Stimulated activated naive B cell treated with anti-CD40 and anti-IgM and Interleukin-4, amounts not matched to agents 10 μg/mL and 1 μg/mL and 100 μg/mL, for 72 hours (primary cell): Measurements from ENCODE around the gene KCTD20.

ENCODE experiments used
- ATAC-seq, 2 donors: fragments of 150-1000 bp; cut with Tn5 transposase; replicated peaks; 2 replicates each; pipeline ENCODE4 v1.10.0; 2021; ENCODE audit warnings: moderate library complexity in 1 of 2
- DNase-seq: peaks from one replicate; pipeline ENCODE4 v3.0.0; 2021
- H3K27ac Mint-ChIP-seq: one replicate; pipeline ENCODE4 v1.8.0; 2022; ENCODE audit warnings: mild to moderate bottlenecking, mixed read lengths
- H3K27me3 Mint-ChIP-seq, 2 donors: one replicate each; pipeline ENCODE4 v1.8.0; 2022; ENCODE audit warnings: mixed read lengths in 2 of 2
- H3K36me3 Mint-ChIP-seq, 2 donors: one replicate each; pipeline ENCODE4 v1.8.0; 2022; ENCODE audit warnings: mixed read lengths in 2 of 2, mild to moderate bottlenecking in 1 of 2
- H3K4me1 Mint-ChIP-seq, 2 donors: one replicate each; pipeline ENCODE4 v1.8.0; 2022; ENCODE audit warnings: mixed read lengths in 2 of 2, mild to moderate bottlenecking in 1 of 2
- H3K4me3 Mint-ChIP-seq, 2 donors: one replicate each; pipeline ENCODE4 v1.8.0; 2022; ENCODE audit warnings: mild to moderate bottlenecking in 2 of 2, mixed read lengths in 2 of 2, moderate library complexity in 1 of 2
- H3K9me3 Mint-ChIP-seq, 2 donors: one replicate each; pipeline ENCODE4 v1.8.0; 2022; ENCODE audit warnings: mixed read lengths in 2 of 2, mild to moderate bottlenecking in 1 of 2

Gene KCTD20

DNA sequence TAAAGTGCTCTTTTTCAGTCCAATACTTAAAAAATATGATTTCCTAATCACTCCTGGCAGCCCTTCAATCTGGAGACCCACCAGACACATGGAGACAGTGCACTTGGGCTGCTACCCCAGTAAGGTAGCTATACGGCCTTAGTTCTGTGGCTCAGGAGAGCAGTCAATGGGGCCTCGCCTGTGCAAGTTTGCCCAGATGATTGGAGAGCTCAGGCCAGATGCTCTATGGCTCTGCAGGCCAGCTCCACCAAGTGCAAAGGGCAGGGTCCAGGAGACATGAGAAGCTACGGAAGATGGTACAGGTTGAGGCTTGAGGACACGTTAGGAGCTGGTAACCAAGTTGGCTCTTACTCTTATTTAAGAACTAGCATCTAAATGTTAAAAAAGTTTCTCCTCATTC, 73.8 kb downstream of the KCTD20 start:
- H3K36me3 Mint-ChIP-seq = peaks cover 17 to 35% of the 10 kb centered on the region in 2 donors
- no peak for DNase-seq
- no peak overlapping the region for H3K27ac Mint-ChIP-seq
- H3K4me1 Mint-ChIP-seq = no peaks in the 10 kb centered on the region
- no peak for ATAC-seq
- H3K9me3 Mint-ChIP-seq = no peaks in the 10 kb centered on the region
- H3K4me3 Mint-ChIP-seq = no peak overlapping the region
- no peaks in the 10 kb centered on the region for H3K27me3 Mint-ChIP-seq

DNA sequence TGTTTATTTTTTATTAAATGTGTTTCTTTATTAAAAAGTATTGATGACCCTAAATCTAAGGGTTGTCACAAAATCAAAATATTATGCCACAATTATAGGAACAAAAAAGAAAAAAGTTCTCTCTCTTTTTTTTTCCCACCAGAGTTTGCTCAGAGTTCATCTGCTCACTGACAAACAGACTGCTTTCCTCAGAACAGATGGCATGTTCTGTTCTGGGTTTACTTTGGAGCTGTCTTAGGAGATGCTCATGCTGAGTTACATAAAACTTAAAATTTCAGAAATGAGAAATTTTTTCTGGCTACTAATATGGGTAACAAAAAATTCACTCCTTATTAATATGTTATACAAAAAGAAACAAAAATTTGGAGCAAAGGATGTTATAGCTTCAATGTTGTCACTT, 74.2 kb downstream of the KCTD20 start:
- Mint-ChIP-seq H3K4me1 (no peaks in the 10 kb centered on the region), H3K9me3 (no peaks in the 10 kb centered on the region), H3K36me3 (peaks cover 14 to 33% of the 10 kb centered on the region in 2 donors), H3K27me3 (no peaks in the 10 kb centered on the region), H3K27ac (no peak overlapping the region), H3K4me3 (no peak overlapping the region)
- ATAC-seq (no peak), DNase-seq (no peak)

DNA sequence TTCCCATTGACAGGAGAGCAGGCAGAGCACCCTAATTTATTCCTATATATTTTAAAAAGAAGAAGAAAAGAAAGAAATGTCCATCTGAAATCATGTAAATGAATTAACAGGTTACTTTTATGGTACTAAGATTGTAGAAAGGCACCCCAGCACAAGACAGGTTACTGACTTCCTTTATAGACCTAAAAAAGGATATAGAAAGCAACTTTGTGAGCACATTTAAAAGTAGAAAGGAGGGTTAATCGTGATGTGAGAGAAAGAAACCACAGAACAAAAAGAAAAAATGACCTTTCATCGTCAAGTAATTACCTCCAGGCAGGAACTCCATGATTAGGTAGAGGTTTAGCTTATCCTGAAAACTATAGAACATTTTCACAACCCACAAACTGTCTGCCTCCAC, 74.6 kb downstream of the KCTD20 start:
- H3K27me3 Mint-ChIP-seq = no peaks in the 10 kb centered on the region

DNA sequence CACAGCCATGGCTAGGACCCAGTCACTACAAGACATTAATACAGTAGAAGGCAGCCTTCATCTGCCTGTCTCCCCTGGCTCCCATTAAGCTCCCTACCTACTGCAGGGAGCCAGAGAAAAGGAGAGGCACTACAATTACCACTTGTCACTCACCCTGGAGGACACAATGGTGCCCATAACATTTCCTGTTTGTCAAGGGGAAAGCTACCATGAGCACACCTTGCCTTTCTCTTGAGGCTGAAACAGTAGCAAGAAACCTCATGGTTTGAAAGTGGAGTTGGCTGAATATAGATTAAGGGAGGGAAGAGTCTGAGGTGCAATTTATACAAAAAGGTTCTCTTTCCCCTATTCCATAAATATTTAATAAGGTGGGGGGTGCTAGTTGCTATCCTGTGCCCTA, 76.6 kb downstream of the KCTD20 start:
- DNase-seq = no peak
- Mint-ChIP-seq H3K4me3 (no peak overlapping the region), H3K27ac (no peak overlapping the region), H3K36me3 (peaks cover 16 to 42% of the 10 kb centered on the region in 2 donors), H3K4me1 (no peaks in the 10 kb centered on the region), H3K9me3 (no peaks in the 10 kb centered on the region), H3K27me3 (no peaks in the 10 kb centered on the region)
- no peak for ATAC-seq

More for the DNA sequence above, 74.6 kb downstream of the KCTD20 start:
- no peak overlapping the region for H3K4me3 Mint-ChIP-seq
- ATAC-seq = no peak
- no peaks in the 10 kb centered on the region for H3K4me1 Mint-ChIP-seq
- H3K27ac Mint-ChIP-seq = no peak overlapping the region
- H3K9me3 Mint-ChIP-seq = no peaks in the 10 kb centered on the region
- DNase-seq = no peak
- peaks cover 14 to 33% of the 10 kb centered on the region in 2 donors for H3K36me3 Mint-ChIP-seq

DNA sequence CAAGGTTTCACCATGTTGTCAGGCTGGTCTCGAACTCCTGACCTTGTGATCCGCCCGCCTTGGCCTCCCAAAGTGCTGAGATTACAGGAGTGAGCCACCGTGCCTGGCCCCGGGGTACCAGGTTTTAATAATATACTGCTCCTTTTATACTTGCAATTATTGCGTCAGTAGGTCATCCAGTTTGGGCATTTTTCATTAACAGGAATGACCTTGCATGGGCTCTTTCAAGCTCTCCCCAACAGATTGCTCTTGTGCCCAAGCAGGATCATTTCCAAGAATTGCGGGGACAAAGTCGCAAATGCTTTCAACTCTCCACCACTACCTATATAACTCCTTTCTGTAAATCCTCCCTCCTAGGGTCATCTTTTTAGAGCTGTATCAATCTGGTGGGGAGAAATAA, 80.7 kb downstream of the KCTD20 start:
- H3K4me1 Mint-ChIP-seq = peaks cover 5% of the 10 kb centered on the region in 2 donors
- no peak overlapping the region for H3K27ac Mint-ChIP-seq
- H3K36me3 Mint-ChIP-seq = peaks cover 26 to 53% of the 10 kb centered on the region in 2 donors
- no peak overlapping the region for H3K4me3 Mint-ChIP-seq
- no peaks in the 10 kb centered on the region for H3K27me3 Mint-ChIP-seq
- no peaks in the 10 kb centered on the region for H3K9me3 Mint-ChIP-seq
- no peak for ATAC-seq
- DNase-seq = no peak

DNA sequence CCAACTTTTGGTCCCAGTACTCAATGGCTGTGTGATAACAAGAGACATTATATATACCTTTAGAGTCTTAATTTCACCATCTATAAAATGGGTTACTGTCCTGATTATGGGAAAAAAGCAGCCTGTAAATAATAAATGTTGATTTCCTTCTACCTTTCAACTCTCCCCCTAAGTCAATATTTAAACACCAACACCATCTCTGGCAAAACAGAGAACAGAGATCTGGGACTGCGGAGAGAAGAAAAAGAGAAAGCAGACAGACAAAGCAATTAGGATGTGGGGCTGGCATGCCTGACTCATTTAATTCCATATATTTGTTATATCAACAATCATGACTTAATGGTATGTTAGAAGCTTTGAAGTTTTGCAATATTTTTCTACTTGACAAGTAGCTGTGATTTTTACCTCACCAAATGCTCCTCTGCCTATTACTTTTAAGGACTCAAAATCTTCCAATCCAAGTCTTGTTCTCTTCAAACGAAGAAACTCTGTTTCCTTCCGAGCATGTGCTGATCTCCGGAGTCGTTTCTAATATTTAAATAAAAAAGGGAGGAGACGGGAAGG, 81.2 kb downstream of the KCTD20 start:
- Mint-ChIP-seq H3K27ac (no peak overlapping the region), H3K4me1 (peaks cover 5% of the 10 kb centered on the region in 2 donors), H3K27me3 (no peaks in the 10 kb centered on the region), H3K4me3 (no peak overlapping the region), H3K9me3 (no peaks in the 10 kb centered on the region), H3K36me3 (peaks cover 26 to 50% of the 10 kb centered on the region in 2 donors)
- ATAC-seq = no peak
- DNase-seq = no peak

DNA sequence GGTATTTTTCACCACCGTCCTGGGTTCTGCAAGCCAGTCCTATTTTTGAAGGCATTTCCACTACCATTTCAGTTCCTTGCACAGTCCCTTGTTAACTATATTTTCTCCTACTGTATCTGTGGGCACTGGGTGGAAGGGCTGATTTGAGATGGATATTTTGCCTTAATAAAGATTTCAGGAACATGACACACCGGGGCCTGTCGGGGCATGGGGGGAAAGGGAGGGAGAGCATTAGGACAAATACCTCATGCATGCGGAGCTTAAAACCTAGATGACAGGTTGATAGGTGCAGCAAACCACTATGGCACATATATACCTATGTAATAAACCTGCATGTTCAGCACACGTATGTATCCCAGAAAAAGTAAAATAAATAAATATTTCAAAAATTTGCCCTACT, 82.1 kb downstream of the KCTD20 start:
- H3K27ac Mint-ChIP-seq = no peak overlapping the region
- no peak for ATAC-seq
- H3K27me3 Mint-ChIP-seq = no peaks in the 10 kb centered on the region
- peaks cover 5% of the 10 kb centered on the region in 2 donors for H3K4me1 Mint-ChIP-seq
- no peaks in the 10 kb centered on the region for H3K9me3 Mint-ChIP-seq
- no peak for DNase-seq
- no peak overlapping the region for H3K4me3 Mint-ChIP-seq
- H3K36me3 Mint-ChIP-seq = peaks cover 26 to 52% of the 10 kb centered on the region in 2 donors

DNA sequence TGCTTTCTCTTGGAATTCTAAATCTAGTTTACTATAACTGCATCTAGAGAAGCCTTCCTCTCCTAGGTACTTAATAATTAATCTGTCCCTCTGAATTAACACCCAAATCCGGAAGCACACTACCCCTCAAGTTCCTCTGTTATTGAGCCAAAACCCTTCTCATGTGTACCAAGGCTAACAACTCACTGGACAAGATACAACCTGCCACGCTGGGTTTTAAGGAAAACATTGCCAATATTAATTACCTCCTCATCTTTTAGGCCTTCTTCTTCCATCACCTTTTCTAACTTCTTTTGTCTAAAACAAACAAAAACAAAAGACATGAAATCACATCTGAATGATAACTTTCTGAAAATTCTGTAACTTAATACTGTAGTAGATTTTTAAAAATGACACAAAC, 82.5 kb downstream of the KCTD20 start:
- Mint-ChIP-seq H3K4me1 (peaks cover 5% of the 10 kb centered on the region in 2 donors), H3K9me3 (no peaks in the 10 kb centered on the region), H3K36me3 (peaks cover 26 to 51% of the 10 kb centered on the region in 2 donors), H3K27ac (no peak overlapping the region), H3K27me3 (no peaks in the 10 kb centered on the region), H3K4me3 (no peak overlapping the region)
- DNase-seq (no peak), ATAC-seq (no peak)

DNA sequence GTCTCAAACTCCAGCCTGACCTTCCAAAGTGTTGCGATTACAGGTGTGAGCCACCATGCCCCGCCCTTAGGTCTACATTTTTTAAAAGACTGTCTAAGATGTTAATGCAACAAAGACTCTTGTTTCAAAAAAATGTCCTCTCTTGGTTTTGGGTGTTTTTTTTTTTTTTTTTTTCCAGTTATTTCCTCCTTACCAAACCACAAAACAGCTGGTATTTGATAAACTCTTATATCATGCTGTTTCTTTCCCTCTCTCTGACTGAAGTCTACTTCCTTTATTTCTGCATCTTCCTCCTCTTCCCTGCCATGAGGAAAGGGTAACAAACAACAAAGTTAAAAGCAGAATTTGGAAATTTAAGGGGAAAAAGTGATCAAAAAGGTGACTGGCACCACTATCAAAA, 83.3 kb downstream of the KCTD20 start:
- DNase-seq = no peak
- H3K36me3 Mint-ChIP-seq = peaks cover 26 to 55% of the 10 kb centered on the region in 2 donors
- no peak overlapping the region for H3K4me3 Mint-ChIP-seq
- no peak for ATAC-seq
- no peak overlapping the region for H3K27ac Mint-ChIP-seq
- H3K27me3 Mint-ChIP-seq = no peaks in the 10 kb centered on the region
- peaks cover 5% of the 10 kb centered on the region in 2 donors for H3K4me1 Mint-ChIP-seq
- no peaks in the 10 kb centered on the region for H3K9me3 Mint-ChIP-seq

DNA sequence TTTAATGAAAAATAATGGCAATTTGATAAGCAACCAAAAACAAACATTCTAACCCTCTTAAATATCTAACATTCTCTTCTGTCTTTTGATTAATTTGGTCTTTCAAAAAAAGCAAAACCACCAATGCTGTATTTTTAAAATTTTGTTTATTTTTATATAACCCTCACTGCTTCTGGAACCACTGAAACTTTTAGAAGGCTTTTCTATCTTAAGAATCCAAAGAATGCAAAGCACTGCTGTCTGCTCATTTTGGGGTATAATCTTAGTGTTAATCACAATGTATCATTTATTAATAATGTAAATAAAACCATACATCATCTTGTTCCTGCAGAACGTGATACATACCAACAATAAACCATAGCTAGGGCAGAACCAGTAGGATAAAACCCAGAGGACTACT, 90.5 kb downstream of the KCTD20 start:
- ATAC-seq (no peak), DNase-seq (no peak)
- Mint-ChIP-seq H3K27ac (no peak overlapping the region), H3K9me3 (no peaks in the 10 kb centered on the region), H3K4me3 (no peak overlapping the region), H3K36me3 (peaks cover 22 to 55% of the 10 kb centered on the region in 2 donors), H3K4me1 (peaks cover 7 to 8% of the 10 kb centered on the region in 2 donors), H3K27me3 (no peaks in the 10 kb centered on the region)

DNA sequence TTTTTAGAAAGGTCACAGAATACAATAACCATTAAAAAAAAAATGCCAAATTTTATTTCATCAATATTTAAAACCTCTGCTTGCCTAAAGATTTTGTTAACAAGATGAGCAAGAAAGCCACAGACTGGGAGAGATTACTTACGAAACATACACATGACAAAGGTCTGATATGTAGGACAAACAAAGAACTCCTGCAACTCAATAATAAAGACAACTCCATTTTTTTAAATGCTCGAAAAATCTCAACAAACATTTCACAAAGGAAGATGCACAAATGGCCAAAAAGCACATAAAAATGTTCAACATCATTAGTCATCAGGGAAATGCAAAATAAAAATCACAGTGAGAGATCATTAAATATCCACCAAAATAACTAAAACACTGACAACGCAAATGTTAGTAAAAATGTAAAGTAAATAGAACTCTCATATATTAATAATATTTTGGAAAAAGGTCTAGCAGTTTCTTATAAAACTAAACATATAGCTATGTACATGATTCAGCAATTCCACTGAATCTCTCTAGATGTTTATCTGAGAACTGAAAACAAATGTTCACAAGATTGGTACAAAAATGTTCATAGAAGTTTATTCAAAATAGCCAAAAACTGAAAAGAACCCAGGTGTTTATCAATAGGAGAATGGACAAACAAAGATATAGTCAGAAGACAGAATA, 94.2 kb downstream of the KCTD20 start:
- H3K36me3 Mint-ChIP-seq = peaks cover 24 to 47% of the 10 kb centered on the region in 2 donors
- DNase-seq (no peak), ATAC-seq (no peak)
- H3K4me3 Mint-ChIP-seq = no peak overlapping the region
- no peaks in the 10 kb centered on the region for H3K27me3 Mint-ChIP-seq
- H3K27ac Mint-ChIP-seq = no peak overlapping the region
- no peaks in the 10 kb centered on the region for H3K9me3 Mint-ChIP-seq
- peaks cover 6% of the 10 kb centered on the region in 2 donors for H3K4me1 Mint-ChIP-seq

DNA sequence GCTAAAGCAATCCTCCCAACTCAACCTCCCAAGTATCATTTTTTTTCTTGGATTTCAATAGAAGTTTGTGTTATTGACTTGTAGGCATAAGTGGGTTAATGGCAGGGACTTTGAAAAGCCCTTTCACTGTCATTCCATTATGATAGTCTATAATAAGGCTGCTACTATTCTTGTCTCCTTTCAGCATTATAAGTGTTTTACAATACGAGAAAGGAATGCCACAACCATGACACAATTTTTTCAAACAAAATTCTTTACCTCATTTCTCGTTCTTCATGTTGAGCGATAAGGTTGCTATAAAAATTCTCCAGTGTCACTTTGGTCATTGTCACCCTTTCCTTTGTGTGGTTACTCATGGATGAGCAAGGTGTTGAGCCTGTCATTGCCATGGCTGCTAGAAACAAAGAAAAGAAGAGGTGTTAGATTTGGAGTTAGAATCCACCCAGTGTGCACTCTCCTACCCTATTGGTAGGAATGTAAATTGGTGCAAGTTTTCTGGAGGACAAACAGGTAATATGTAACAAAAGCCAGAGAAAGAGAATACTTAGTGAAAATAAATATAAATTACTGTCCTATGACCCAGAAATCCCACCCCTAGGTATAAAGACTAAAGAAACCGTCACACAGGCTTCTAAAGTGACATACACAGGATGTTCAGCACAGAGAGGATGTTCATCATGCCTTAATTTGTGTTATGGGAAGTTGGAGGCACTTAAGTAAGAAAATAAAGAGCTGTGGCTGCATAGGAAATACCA, 97.2 kb downstream of the KCTD20 start:
- Mint-ChIP-seq H3K36me3 (peaks cover 24 to 42% of the 10 kb centered on the region in 2 donors), H3K4me1 (peaks cover 12 to 26% of the 10 kb centered on the region in 2 donors), H3K4me3 (no peak overlapping the region), H3K9me3 (no peaks in the 10 kb centered on the region), H3K27ac (no peak overlapping the region), H3K27me3 (no peaks in the 10 kb centered on the region)
- no peak for DNase-seq
- ATAC-seq = no peak
